H54 (cell line): ENCODE measurements around the gene ITGAX.

Experiments used
- DNase-seq: peaks from one replicate; pipeline ENCODE4 v3.0.0; 2011; ENCODE audit warnings: low spot score, mixed read lengths; ENCODE audit not compliant: insufficient read length
- FAIRE-seq: peaks from 3 replicates; lab custom pipeline; 2011; peaks lifted over from hg19 to GRCh38; lab: Jason Lieb, UNC
- POLR2A ChIP-seq: IDR thresholded peaks from 2 replicates; pipeline ENCODE4 v1.6.1; 2011; ENCODE audit warnings: low read depth, mild to moderate bottlenecking, low read length

Gene ITGAX

DNA sequence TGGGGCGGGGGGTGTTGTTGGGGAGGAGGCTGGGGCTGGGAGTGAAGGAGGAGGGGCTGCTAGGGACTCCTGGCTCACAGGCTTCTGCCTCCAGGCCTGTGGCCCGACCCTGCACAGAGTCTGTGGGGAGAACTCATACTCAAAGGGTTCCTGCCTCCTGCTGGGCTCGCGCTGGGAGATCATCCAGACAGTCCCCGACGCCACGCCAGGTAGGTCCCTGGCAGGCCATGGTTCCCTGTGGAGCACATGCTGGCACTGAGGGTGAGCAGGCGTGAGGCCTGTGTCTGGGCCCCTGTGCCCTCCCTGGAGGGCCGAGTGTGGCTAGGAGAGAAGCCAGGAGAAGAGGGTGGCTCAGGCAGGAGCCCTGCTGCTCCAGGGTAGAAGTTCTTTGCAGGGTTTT, 42.7 kb downstream of the ITGAX start:
- TF ChIP-seq POLR2A, result no peak
- FAIRE-seq, result no peak
- DNase-seq, result no peak

GRCh38 chr16:31400191-31400590, 45.2 kb downstream of the ITGAX start:
- no peak for TF ChIP-seq POLR2A
- DNase-seq (no peak), FAIRE-seq (no peak)

DNA sequence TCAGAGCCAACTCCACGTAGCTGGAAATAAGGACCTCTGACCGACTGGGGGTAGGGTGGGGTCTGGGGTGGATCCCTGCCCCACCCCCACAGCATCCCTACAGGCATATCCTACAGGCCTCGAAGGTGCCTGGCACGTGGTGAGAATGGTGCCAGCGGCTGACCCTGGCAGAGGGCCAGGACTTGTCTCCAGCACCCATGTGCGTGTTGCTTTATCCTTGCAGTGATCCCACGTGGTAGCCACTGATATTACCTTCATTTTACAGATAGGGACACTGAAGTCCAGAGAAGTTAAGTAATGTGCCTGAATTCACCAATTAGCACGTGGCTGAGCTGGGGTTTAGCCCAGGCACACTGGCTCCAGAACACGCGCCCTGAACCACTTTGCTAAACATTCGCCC, 46.5 kb downstream of the ITGAX start:
- no peak for TF ChIP-seq POLR2A
- FAIRE-seq (no peak), DNase-seq (no peak)

DNA sequence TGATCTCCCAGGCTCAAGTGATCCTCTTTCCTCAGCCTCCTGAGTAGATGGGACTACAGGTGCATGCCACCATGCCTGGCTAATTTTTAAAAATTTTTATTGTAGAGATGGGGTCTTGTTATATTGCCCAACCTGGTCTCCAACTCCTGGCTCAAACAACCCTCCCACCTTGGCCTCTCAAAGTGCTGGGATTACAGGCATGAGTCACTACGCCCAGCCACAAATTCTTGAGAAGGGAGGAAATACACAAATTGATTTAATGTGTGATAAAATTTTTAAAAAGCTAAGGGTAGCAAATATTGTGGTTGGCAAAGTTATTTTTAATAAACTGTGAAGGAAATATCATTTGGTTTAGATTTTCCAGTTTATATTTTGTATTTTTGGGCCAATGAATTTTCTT, 47.7 kb downstream of the ITGAX start:
- no peak for FAIRE-seq
- DNase-seq, result no peak
- no peak for TF ChIP-seq POLR2A

GRCh38 chr16:31403590-31404352, 48.8 kb downstream of the ITGAX start:
- FAIRE-seq (no peak), DNase-seq (no peak)
- TF ChIP-seq POLR2A, result no peak

GRCh38 chr16:31404353-31405064, 49.5 kb downstream of the ITGAX start:
- peak; percentile 92 for FAIRE-seq
- peak; percentile 76 for DNase-seq
- peak; percentile 76 for TF ChIP-seq POLR2A

GRCh38 chr16:31407406-31407805, 52.4 kb downstream of the ITGAX start:
- FAIRE-seq (no peak), DNase-seq (no peak)
- no peak for TF ChIP-seq POLR2A

- FAIRE-seq, result peak; percentile 55
- peak; percentile 53 for DNase-seq
- no peak for TF ChIP-seq POLR2A
Observed at GRCh38 chr16:31409433-31409832, 54.5 kb downstream of the ITGAX start.

GRCh38 chr16:31410082-31410481, 55.1 kb downstream of the ITGAX start:
- FAIRE-seq (no peak), DNase-seq (no peak)
- no peak for TF ChIP-seq POLR2A

- DNase-seq (no peak), FAIRE-seq (no peak)
- no peak for TF ChIP-seq POLR2A
Observed at GRCh38 chr16:31411024-31411844, 56.3 kb downstream of the ITGAX start.

- FAIRE-seq, result no peak
- no peak for DNase-seq
- TF ChIP-seq POLR2A, result no peak
Observed at GRCh38 chr16:31412750-31413149, 57.8 kb downstream of the ITGAX start.

GRCh38 chr16:31413381-31413780, 58.4 kb downstream of the ITGAX start:
- FAIRE-seq (no peak), DNase-seq (no peak)
- no peak for TF ChIP-seq POLR2A

- FAIRE-seq (no peak), DNase-seq (no peak)
- no peak for TF ChIP-seq POLR2A
Observed at GRCh38 chr16:31413943-31414342, 59.0 kb downstream of the ITGAX start.

GRCh38 chr16:31414706-31415105, 59.7 kb downstream of the ITGAX start:
- DNase-seq (no peak), FAIRE-seq (no peak)
- TF ChIP-seq POLR2A, result no peak
